ENCODE data around the gene TRABD2B.
A peak's percentile ranks its signal among the peaks of the same experiment; 100 is the strongest.

The TRABD2B gene

GRCh38 chr1:47997289-47998200 is at the start of gene TRABD2B:
TSS of gene TRABD2B (minus strand) at chr1:47997385.
- peak; percentile 65 for DNase-seq (ENCODE audit: low spot score)

GRCh38 chr1:48044311-48044710 is 47.1 kb upstream of the TRABD2B start:
- DNase-seq (ENCODE audit: low spot score) = no peak

- no peak for DNase-seq (ENCODE audit: low spot score)
These were observed 46.4 kb upstream of the TRABD2B start for GRCh38 chr1:48043622-48044021.

- no peak for DNase-seq (ENCODE audit: low spot score)
These were observed 43.0 kb upstream of the TRABD2B start for GRCh38 chr1:48040154-48040553.

GRCh38 chr1:48039088-48040054 is 42.2 kb upstream of the TRABD2B start:
- no peak for DNase-seq (ENCODE audit: low spot score)

GRCh38 chr1:48038270-48038767 is 41.1 kb upstream of the TRABD2B start:
- DNase-seq (ENCODE audit: low spot score) = no peak

- DNase-seq (ENCODE audit: low spot score) = no peak
These were observed 39.6 kb upstream of the TRABD2B start for GRCh38 chr1:48036710-48037355.

GRCh38 chr1:48035371-48036141 is 38.4 kb upstream of the TRABD2B start:
- DNase-seq (ENCODE audit: low spot score) = peak; percentile 46

- no peak for DNase-seq (ENCODE audit: low spot score)
These were observed 36.4 kb upstream of the TRABD2B start for GRCh38 chr1:48033495-48034045.

GRCh38 chr1:48031676-48032075 is 34.5 kb upstream of the TRABD2B start:
- DNase-seq (ENCODE audit: low spot score) = no peak

- DNase-seq (ENCODE audit: low spot score) = no peak
These were observed 33.6 kb upstream of the TRABD2B start for GRCh38 chr1:48030696-48031365.

- no peak for DNase-seq (ENCODE audit: low spot score)
These were observed 33.0 kb upstream of the TRABD2B start for GRCh38 chr1:48030211-48030610.

- no peak for DNase-seq (ENCODE audit: low spot score)
These were observed 31.3 kb upstream of the TRABD2B start for GRCh38 chr1:48028218-48029069.

GRCh38 chr1:48027533-48027835 is 30.3 kb upstream of the TRABD2B start:
- DNase-seq (ENCODE audit: low spot score) = no peak

- no peak for DNase-seq (ENCODE audit: low spot score)
These were observed 29.7 kb upstream of the TRABD2B start for GRCh38 chr1:48026701-48027532.

- DNase-seq (ENCODE audit: low spot score) = no peak
These were observed 29.1 kb upstream of the TRABD2B start for GRCh38 chr1:48026275-48026674.

GRCh38 chr1:48025076-48025475 is 27.9 kb upstream of the TRABD2B start:
- DNase-seq (ENCODE audit: low spot score) = no peak

- no peak for DNase-seq (ENCODE audit: low spot score)
These were observed 26.3 kb upstream of the TRABD2B start for GRCh38 chr1:48023488-48023887.

- no peak for DNase-seq (ENCODE audit: low spot score)
These were observed 25.1 kb upstream of the TRABD2B start for GRCh38 chr1:48022306-48022705.

Data from pons (tissue), 1 donor.